Transverse colon (tissue), 4 donors: ENCODE data around the gene IL16. TPM values are rescaled to one million over a fixed set of nuclear protein-coding genes. Genes with fewer than 3 reads are reported as not detected.
A peak's percentile ranks its signal among the peaks of the same experiment; 100 is the strongest.

Source experiments
- DNase-seq: peaks from one replicate; pipeline ENCODE4 v3.0.0-alpha.2; 2019
- H3K27ac ChIP-seq, 4 donors: fragments of 200-600 bp; sonication (generic); 2 replicates each; pipeline ENCODE4 v1.5.1; 2016 to 2018; ENCODE audit warnings: inconsistent platforms in 4 of 4
- H3K27me3 ChIP-seq: fragments of 200-600 bp; sonication (generic); 2 replicates; pipeline ENCODE4 v1.5.1; 2017; ENCODE audit warnings: inconsistent platforms
- H3K36me3 ChIP-seq, 4 donors: fragments of 200-600 bp; sonication (generic); 2 replicates each; pipeline ENCODE4 v1.5.1; 2017 to 2019; ENCODE audit warnings: inconsistent platforms in 4 of 4
- H3K4me1 ChIP-seq, 4 donors: fragments of 200-600 bp; sonication (generic); 2 replicates each; pipeline ENCODE4 v1.5.1; 2017 to 2020; ENCODE audit warnings: inconsistent platforms in 4 of 4
- H3K4me3 ChIP-seq, 4 donors: fragments of 200-600 bp; sonication (generic); 1 replicate in 1 of 4; 2 replicates in 3 of 4; pipeline versions ENCODE4 v1.5.1 to v1.6.1; 2017 to 2019; ENCODE audit warnings: inconsistent platforms in 4 of 4
- H3K9me3 ChIP-seq, 2 donors: fragments of 200-600 bp; sonication (generic); 2 replicates each; pipeline ENCODE4 v1.5.1; 2017 to 2019; ENCODE audit warnings: inconsistent platforms in 2 of 2
- CTCF ChIP-seq, 5 experiments: fragments of 200-600 bp in 3 of 5; fragments of 450-650 bp in 2 of 5; sonication (generic) in 3 of 5; IDR thresholded peaks; 1 replicate in 2 of 5; 2 replicates in 3 of 5; pipeline ENCODE4 v1.5.1; 2016 to 2017; ENCODE audit warnings: antibody characterized with exemption in 5 of 5, inconsistent platforms in 3 of 5, mild to moderate bottlenecking in 2 of 5, moderate library complexity in 1 of 5
- EP300 ChIP-seq: sonication (generic); formaldehyde crosslinking; IDR thresholded peaks from one replicate; pipeline ENCODE4 v1.6.1; 2017; ENCODE audit warnings: antibody characterized with exemption, low read depth
- POLR2A ChIP-seq: fragments of 450-650 bp; IDR thresholded peaks from one replicate; pipeline ENCODE4 v1.6.1; 2016; ENCODE audit warnings: antibody characterized with exemption, mild to moderate bottlenecking, moderate library complexity
- POLR2AphosphoS5 ChIP-seq, 3 donors: sonication (generic); formaldehyde crosslinking; IDR thresholded peaks; one replicate each; pipeline ENCODE4 v1.6.1; 2016; ENCODE audit warnings: antibody characterized with exemption in 3 of 3
- WGBS, 2 donors: methylation state at CpG; one replicate each; pipeline ENCODE4 v1.1.5; 2018; ENCODE audit warnings: low coverage in 1 of 2; 5-methylcytosine and 5-hydroxymethylcytosine counted together
- in situ Hi-C, 4 donors: fragments of 200-750 bp; cut with MboI; loops; one replicate each; pipeline versions ENCODE4 v1.15.0 to v1.15.1; 2017; ENCODE audit warnings: low sequenced_read_pairs in 3 of 4, low pct_ligation_motif_present in 1 of 4, low pct_unique_long_range_greater_than_20kb in 1 of 4
- intact Hi-C: fragments of 100-400 bp; cut with DNase I; formaldehyde crosslinking; loops from one replicate; pipeline ENCODE4 v1.15.1; 2023; ENCODE audit warnings: low total_unique reads
- total RNA-seq, 4 donors: library from RNA; depleted of rRNA; stranded (reverse); fragments of >200 nt; gene quantifications; one replicate each; pipeline ENCODE4 v1.1.0, GENCODE V29; 2016

IL16 gene
- total RNA-seq, 4 donors from 2014 or later, result 5.2 to 40.0 (median 22.3) TPM

- intact Hi-C loops, result no loop called here
- peak; percentile 3 for DNase-seq
- WGBS, 2 donors, result 86 to 91% methylated on average over 3 of the region's 3 CpGs
These were observed 91.4 kb downstream of the IL16 start for GRCh38 chr15:81288040-81288439.

GRCh38 chr15:81288616-81289015 is 91.9 kb downstream of the IL16 start:
- no peak for TF ChIP-seq POLR2A
- no peak for TF ChIP-seq CTCF (IDR thresholded peaks at IDR 0.05)
- TF ChIP-seq EP300, result no peak
- no peak for TF ChIP-seq POLR2AphosphoS5 (IDR thresholded peaks at IDR 0.05)
- in situ Hi-C loops, result no loop called here
- Histone ChIP-seq H3K27ac (no peak overlapping the region), H3K9me3 (no peaks in the 10 kb centered on the region), H3K27me3 (no peaks in the 10 kb centered on the region), H3K4me3 (no peak overlapping the region), H3K36me3 (no peaks in the 10 kb centered on the region), H3K4me1 (peaks cover 0 to 4% (median 0%) of the 10 kb centered on the region in 4 donors)
- intact Hi-C loops, result no loop called here
- 80 to 96% methylated on average over 5 to 8 of the region's 8 CpGs for WGBS, 2 donors
- DNase-seq, result no peak

More at GRCh38 chr15:81288040-81288439, 91.4 kb downstream of the IL16 start:
- Histone ChIP-seq H3K27ac (no peak overlapping the region), H3K36me3 (no peaks in the 10 kb centered on the region), H3K27me3 (no peaks in the 10 kb centered on the region), H3K9me3 (no peaks in the 10 kb centered on the region), H3K4me1 (peaks cover 0 to 4% (median 0%) of the 10 kb centered on the region in 4 donors), H3K4me3 (no peak overlapping the region)
- in situ Hi-C loops, result no loop called here
- TF ChIP-seq CTCF (IDR thresholded peaks at IDR 0.05) (no peak), EP300 (no peak), POLR2A (no peak), POLR2AphosphoS5 (IDR thresholded peaks at IDR 0.05) (no peak)

GRCh38 chr15:81289910-81290309 is 93.2 kb downstream of the IL16 start:
- intact Hi-C loops (no loop called here), in situ Hi-C loops (no loop called here)
- H3K36me3 ChIP-seq, result no peaks in the 10 kb centered on the region
- TF ChIP-seq POLR2A (no peak), CTCF (IDR thresholded peaks at IDR 0.05) (no peak), EP300 (no peak), POLR2AphosphoS5 (IDR thresholded peaks at IDR 0.05) (no peak)
- H3K4me1 ChIP-seq, result peaks cover 0 to 9% (median 5%) of the 10 kb centered on the region in 4 donors
- WGBS, 2 donors, result 90 to 98% methylated on average over 4 of the region's 4 CpGs
- no peaks in the 10 kb centered on the region for H3K9me3 ChIP-seq
- H3K4me3 ChIP-seq, result no peak overlapping the region
- no peak for DNase-seq
- no peaks in the 10 kb centered on the region for H3K27me3 ChIP-seq
- H3K27ac ChIP-seq, result no peak overlapping the region

- Histone ChIP-seq H3K9me3 (no peaks in the 10 kb centered on the region), H3K27ac (peak overlapping the region; percentile 62 to 83 (median 72)), H3K4me3 (no peak overlapping the region), H3K27me3 (no peaks in the 10 kb centered on the region), H3K36me3 (no peaks in the 10 kb centered on the region), H3K4me1 (peaks cover 0 to 19% (median 7%) of the 10 kb centered on the region in 4 donors)
- 81 to 90% methylated on average over 2 to 5 of the region's 5 CpGs for WGBS, 2 donors
- TF ChIP-seq POLR2A, result no peak
- peak; percentile 19 for DNase-seq
- in situ Hi-C loops (no loop called here), intact Hi-C loops (no loop called here)
These were observed 95.3 kb downstream of the IL16 start for GRCh38 chr15:81291916-81292522.

- H3K27me3 ChIP-seq, result no peaks in the 10 kb centered on the region
- 72% methylated on average over 9 of the region's 12 CpGs; no CpG with 5 or more reads in 1 of the 2 donors for WGBS, 2 donors
- H3K4me1 ChIP-seq, result peaks cover 0 to 19% (median 7%) of the 10 kb centered on the region in 4 donors
- no peaks in the 10 kb centered on the region for H3K36me3 ChIP-seq
- TF ChIP-seq POLR2AphosphoS5 (IDR thresholded peaks at IDR 0.05), result peak in 2 of 3 donors; percentile 13 to 74
- TF ChIP-seq CTCF (IDR thresholded peaks at IDR 0.05), result no peak
- no peak for TF ChIP-seq EP300
- peak; percentile 44 for TF ChIP-seq POLR2A
- in situ Hi-C loops, result no loop called here
- intact Hi-C loops, result no loop called here
- peak; percentile 71 for DNase-seq
- no peak overlapping the region for H3K4me3 ChIP-seq
- H3K9me3 ChIP-seq, result no peaks in the 10 kb centered on the region
- H3K27ac ChIP-seq, result peak overlapping the region; percentile 62 to 83 (median 72)
These were observed 95.9 kb downstream of the IL16 start for GRCh38 chr15:81292523-81293001.
